GM19452 (cell line): ENCODE data around the gene DRD4.

Source experiments
- ATAC-seq: cut with Tn5 transposase; IDR thresholded peaks from one replicate; pipeline ENCODE4 v1.9.1; 2021; ENCODE audit not compliant: unreplicated experiment

The DRD4 gene

DNA sequence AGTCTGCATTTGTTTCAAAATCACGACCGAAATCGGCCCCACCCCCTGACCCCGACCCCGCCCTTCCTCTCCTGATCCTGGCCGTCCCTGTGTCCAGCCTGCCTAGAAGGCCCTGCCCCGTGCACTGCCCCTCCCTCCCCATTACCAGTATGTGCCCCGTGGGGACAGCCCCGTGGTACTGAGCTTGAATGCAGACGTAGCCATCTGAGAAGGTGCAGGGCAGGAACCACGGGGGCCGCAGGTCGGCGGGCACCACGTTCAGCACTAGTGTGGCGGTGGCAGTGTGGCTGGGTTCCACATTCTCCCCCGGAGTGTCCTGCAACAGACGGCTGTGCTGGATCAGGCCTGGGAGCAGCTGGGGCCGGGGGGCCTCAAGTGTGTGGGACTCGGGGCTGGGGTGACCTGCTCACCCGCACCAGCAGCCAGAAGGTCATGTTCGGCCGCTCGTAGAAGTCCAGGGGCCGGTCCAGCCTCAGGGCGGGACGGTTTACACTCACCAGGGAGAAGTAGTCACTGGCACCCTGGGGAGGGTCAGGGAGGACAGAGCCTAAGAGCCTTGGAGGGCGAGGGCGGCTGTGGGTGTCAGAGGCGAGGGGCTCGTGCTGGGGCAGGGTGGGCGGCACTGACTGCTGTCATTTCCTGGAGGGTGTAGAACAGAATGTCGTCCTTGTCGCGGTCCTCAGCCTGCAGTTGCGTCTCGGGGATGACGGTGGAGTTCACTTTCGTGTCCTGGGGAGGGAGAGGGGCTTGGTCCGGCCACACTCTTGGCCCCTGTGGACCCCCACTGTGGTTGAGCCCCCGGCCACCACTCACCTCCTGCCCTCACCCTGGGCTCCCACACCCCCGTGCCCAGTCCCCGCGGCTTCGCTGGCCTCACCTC, 15.9 kb upstream of the DRD4 start:
- no peak for ATAC-seq

DNA sequence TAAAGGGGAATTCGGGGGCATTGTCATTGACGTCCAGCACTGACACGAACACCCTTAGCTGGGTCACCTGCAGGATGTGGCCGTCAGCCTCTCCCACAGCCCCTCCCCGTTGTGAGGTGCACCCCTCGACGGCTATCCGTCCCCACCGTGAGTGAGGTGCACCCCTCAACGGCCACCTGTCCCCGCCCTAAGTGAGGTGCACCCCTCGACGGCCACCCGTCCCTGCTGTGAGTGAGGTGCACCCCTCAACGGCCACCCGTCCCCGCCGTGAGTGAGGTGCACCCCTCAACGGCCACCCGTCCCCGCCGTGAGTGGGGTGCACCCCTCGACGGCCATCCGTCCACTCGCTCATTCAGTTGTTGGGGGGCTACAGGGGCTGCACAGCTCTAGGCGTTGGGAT, 15.2 kb upstream of the DRD4 start:
- no peak for ATAC-seq

DNA sequence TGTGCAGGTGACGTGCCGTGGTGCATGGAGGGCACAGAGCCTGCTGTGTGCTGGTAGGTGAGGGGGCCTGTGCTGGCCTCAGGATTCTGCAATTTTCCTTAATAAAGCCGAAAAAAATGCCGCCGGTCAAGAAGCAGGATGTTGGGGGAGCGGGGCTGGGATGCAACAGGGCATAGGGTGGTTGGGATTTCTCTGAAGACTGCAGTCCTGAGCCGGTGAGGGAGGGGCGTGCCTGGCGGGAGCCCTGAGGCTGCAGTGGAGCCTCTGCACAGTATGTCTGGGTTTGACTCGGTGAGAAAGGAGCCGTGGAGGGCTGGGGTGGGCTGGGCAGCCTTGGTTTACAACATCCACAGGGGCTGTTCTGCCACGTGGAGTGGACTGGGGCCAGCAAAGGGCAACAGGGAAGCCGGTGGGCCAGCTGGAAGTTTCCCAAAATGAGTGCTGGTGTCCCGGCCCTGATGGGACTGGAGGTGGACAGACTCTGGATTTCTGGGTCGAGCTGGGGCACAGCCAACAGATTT, 13.7 kb upstream of the DRD4 start:
- ATAC-seq = no peak

DNA sequence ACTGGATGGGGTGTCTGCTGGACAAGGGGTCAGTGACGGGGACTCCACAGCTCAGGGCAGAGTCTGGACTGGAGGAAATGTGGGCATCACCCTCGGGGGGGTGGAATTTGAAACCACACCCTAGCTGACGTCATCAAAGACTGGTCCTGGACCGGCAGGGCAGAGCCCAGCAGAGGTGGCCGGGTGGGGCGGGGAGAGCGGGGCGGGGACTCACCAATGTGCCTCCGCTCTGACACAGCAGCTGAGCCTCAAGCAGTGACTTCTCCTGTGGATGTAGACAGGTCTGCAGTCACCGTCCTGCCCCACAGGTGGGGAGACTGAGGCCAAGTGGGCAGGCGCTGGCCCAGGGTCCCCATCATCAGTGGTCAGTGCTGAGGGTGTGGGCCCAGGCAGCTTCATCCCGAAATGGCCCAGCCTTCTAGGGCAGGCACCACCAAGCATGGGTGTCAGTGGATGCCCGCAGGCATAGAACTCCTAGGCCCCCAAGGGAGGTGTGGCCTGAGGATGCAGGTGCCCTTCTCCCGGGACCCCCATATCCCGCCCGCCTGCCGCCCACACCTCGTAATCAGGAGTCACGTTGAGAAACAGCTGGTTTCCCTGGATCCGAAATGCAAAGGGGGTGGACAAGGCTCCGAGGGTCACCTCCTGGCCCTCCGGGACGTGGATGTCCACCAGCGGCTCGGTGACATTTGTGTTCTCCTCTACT, 12.9 kb upstream of the DRD4 start:
- ATAC-seq = no peak

DNA sequence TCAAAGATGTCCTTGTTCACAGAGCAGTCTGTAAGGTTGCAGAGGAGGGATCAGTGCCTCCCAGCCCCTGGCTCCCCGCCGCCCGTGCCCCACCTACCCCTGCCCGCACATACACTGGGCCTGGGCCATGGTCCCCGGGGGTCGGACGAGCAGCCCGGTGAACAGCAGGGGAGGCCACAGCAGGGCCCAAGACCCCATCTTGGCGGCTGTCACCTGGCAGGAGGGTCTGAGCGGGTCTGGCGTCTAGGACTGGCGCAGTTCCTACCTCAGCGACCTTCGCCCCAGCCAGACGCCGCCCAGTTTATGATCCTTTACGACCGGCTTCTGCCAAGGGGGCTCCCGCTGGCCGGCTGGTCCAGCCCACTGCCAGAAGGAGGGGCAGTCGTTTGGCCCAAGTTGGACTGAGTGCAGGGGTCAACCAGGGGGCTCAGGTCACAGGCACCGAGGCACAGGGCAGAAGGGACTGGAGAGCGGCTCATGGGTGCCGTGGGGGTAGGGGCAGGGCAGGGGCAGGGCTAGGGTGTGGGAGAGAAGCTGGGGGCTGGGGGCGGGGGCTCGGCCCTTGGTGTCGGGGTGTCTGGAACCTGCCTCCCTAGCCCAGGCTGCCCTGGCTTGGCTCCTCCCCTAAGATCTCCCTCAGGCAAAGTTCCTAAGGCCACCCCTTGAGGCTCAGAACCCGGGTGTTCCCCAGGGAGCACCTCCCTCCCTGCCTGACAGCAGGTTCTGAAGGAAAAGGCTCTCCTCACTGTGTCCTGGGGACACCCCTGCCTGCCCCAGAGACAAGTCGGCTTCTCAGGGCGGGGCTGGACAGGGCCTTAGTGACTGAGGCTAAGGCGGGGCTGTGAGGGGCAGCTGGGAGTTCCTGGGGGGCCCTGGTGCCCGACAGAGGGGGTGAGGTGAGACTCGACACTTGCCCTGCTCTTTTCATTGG, 12.1 kb upstream of the DRD4 start, which contains the start of gene CDHR5:
Gene CDHR5, minus strand, starts transcription at position 251 of the 931 bp plus-strand sequence. Its CDS starts 53 bp downstream, at position 198.
- no peak for ATAC-seq

DNA sequence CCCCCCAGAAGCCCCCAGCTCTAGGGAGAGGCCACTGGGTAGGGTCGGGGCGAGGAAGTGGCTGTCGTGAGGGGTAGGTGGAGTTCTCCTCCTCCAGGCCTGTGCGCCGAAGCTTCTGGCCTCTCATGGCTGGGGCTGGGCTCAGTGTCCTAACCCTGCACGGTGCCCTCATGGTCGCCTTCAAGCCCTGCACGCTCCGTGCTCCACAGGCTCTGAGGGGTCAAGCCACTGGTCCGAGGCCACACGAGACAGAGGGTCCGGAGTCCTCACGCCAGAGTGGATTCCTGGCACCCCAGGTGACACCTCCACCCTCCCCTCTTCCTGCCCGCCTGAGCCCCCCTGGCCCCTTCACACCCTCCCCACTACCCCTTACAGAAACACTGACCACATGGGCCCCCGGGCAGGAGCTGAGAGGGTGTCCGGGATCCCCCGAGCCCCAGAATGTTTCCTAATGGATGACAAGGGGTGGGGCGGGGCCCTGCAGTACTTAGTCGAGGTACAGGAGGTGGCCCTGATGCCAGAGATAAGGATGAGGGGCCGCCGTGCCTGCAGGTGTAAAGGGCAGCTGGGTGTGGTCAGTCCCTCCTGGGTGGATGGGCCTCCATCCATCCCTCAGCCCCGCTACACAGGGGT, 11.3 kb upstream of the DRD4 start:
- ATAC-seq = no peak

DNA sequence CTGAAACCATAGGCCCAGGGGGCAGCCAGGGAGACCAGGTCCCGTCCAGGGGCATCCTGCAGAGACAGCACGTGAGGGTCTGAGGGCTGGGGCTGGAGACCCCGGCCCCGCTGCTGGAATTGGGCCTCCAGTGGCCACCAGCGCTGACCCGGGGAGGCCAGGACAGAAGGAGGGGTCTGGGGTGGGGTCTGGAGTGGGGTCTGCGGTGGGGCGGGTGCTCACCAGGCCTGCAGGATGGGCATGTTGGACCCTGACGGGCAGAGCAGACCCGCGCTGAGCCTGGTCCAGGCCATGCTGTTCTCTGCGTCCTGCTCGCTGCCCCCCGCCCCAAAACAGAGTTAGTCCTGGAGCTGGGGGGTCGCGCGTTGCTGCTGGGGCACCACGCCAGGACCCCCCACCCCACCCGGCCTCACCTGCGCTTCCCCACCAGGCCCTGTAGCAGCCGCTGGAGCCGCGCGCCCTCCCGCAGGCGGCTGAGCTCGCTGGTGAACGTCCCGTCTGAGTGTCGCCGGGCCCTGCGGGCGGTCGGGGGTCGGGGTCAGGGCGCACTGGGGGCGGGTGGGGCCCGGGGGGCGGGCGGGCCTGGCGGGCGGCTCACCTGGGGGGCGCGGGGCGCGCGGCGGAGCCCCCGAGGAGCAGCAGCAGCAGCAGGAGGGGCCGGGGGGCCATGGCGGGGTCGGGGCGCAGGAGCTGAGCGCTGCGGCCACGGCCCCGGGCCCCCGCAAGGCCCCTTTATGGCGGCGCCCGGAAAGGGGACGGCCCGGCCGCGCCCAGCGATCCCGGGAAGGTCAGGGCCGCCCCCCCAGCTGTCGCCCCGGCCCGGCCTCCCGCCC, 10.4 kb upstream of the DRD4 start, which contains the start of gene SCT:
Gene SCT, minus strand, starts transcription at position 707 of the 833 bp plus-strand sequence. Its CDS starts 38 bp downstream, at position 669.
- no peak for ATAC-seq

DNA sequence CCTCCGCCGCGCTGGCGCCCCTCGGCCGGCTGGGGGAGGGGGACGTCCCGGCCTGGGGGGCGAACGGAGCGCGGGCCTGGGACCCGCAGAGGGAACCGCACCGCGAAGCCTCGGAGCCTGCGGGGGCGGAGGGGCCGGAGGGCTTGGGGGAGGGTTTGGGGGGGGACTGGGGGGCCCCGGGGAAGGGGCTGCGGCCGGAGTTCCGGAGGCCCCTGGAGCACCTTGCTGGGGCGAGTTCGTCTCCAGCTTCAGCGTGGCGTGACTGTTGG, 9.8 kb upstream of the DRD4 start:
- no peak for ATAC-seq

DNA sequence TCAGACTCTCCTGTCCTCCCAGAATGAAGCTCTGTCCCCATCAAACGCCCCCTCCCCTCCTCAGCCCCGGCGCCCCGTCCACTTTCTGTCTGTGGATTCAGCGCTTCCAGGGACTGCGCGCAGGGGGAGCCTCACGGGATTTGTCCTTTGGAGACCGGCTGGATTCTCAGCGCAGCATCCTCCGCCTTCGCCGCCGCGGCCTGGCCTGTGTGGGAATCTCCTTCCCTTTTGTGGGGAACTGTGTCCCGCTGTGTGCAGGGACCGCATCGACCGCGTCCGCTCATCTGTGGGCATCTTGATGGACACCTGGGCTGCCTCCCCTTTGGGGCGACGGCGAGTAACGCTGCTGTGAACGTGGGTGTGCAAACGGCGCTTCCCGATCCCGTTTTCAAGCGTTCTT, 9.0 kb upstream of the DRD4 start:
- ATAC-seq = no peak

DNA sequence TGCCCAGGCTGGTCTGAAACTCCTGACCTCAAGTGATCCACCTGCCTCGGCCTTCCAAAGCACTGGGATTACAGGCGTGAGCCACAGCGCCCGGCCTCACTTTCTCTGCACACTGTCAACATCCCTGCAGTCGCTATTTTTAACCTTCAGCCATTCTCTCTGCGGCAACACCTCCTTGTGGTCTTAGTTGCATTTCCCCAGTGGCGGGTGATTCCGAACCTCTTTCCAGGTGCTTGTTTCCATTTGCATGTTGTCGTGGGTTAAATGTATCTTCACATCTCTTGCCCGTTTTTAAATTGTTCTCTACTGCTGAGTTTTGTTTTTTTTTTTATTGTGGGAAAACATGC, 7.9 kb upstream of the DRD4 start:
- no peak for ATAC-seq

DNA sequence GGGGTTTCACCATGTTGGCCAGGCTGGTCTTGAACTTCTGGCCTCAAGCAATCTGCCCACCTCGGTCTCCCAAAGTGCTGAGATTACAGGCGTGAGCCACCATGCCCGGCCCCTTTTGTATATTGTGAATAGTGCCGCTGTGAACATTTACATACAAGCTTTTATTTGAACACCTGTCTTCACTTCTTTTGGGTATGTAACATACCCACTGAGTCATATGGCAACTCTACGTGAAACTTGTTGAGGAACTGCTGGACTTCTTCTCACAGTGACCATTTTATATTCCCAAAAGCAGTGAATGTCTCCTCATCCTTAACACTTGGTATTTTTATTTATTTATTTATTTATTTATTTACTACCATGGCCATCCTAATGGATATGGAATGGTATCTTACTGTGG, 6.2 kb upstream of the DRD4 start:
- no peak for ATAC-seq

DNA sequence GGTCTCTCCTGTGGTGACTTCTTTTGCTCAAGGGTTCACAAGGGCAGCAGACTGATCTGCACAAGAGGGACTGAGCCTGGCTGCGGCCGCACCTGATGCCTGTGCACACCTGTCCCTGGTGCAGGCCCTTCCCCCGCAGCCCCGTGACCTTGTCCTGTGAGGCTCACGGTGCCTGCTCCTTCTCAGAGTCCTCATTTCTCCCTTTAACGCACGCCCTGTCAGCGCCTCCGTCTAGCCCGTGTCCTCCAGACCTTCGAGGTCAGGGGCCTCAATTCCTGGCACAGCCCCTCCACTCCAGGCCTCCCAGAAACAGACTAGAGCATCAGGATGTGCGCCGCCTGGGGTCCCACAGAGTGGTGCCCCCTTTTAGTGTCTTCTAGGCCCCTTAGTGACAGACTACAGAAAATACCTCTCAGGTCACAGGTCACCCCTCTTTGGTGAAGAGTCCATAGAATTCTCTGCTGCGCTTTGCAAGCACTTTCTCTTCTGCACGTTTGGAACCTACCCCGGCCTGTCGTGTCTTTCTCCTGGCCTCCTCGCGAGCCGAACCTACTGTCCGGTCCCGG, 1.0 kb upstream of the DRD4 start:
- ATAC-seq = no peak

DNA sequence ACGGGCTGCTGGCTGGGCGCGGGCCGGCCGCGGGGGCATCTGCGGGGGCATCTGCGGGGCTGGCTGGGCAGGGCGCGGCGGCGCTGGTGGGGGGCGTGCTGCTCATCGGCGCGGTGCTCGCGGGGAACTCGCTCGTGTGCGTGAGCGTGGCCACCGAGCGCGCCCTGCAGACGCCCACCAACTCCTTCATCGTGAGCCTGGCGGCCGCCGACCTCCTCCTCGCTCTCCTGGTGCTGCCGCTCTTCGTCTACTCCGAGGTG, 194 bp downstream of the DRD4 start:
- ATAC-seq = no peak

DNA sequence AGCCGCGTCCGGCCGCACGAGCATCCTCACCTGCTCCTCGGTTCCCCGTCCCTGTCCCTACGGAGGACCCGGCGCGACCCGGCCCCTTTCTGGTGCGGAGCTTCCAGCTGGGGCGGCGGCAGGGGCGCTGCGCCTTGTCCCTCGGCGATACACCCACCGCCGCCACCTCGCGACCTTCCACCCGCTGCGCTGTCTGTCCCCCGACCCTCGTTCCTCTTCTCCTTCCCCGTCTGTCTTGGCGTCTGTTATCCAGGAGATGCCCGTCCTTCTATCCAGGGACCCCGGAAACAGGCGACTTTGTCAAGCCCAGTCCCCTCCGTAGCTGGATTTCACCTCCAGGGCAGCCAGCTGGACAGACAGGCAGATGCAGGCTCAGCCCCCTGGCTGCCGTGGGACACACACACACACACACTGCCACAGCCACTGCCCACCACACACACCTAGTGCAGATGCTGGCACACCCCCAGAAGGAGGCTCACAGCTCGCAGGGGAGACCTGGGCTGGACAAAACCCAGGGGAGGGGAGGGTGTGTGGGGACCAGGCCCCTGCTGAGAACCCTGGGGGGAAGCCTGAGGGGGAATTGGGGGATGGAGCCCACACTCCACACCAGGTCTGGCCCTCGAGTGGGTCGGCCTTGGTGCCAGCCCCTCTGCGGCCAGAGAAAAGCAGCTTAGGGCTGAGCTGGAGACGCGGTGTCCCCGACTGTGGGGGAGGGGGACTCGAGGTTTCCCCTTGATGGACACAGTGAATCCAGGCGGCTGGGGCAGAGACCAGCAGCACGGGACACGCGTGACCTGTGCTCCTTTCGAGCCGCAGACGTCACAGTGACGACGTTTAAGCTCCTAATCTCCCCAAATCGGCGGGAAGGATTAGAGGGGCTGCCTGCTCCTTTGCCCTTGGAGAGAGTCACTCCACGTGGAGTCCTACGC, 788 bp downstream of the DRD4 start:
- no peak for ATAC-seq

DNA sequence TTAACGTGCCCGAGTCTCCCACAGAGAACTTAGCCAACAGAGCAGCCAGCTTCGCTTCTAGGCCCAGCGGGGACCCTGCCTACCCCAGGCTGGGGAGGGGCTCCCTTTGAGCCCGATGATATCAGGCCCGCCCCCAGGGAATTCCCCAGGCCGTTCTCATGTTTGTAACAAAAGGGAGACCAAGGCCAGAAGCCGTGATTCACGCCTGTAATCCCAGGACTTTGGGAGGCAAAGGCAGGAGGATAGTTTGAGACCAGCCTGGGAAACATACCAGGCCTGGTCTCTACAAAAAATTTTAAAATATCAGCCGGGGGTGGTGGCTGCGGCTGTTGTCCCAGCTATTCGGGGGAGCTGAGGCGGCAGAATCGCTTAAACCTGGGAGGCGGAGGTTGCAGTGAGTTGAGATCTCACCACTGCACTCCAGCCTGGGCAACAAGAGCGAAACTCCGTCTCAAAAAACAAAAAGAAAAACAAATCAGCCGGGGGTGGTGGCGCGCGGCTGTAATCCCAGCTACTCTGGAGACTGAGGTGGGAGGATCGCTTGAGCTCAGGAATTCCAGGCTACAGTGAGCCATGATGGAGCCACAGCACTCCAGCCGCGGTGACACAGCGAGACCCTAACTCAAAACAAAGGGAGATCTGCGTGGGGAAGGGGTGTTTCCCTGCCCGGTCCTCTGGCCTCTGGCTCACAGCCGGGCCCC, 1.7 kb downstream of the DRD4 start:
- ATAC-seq = no peak

DNA sequence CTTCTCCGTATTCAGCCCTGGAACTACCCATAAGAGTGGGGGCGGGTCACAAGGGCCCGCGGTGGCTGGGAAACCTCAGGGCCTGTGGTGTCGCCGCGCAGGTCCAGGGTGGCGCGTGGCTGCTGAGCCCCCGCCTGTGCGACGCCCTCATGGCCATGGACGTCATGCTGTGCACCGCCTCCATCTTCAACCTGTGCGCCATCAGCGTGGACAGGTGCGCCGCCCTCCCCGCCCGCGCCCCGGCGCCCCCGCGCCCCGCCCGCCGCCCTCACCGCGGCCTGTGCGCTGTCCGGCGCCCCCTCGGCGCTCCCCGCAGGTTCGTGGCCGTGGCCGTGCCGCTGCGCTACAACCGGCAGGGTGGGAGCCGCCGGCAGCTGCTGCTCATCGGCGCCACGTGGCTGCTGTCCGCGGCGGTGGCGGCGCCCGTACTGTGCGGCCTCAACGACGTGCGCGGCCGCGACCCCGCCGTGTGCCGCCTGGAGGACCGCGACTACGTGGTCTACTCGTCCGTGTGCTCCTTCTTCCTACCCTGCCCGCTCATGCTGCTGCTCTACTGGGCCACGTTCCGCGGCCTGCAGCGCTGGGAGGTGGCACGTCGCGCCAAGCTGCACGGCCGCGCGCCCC, 2.4 kb downstream of the DRD4 start:
- ATAC-seq = no peak

DNA sequence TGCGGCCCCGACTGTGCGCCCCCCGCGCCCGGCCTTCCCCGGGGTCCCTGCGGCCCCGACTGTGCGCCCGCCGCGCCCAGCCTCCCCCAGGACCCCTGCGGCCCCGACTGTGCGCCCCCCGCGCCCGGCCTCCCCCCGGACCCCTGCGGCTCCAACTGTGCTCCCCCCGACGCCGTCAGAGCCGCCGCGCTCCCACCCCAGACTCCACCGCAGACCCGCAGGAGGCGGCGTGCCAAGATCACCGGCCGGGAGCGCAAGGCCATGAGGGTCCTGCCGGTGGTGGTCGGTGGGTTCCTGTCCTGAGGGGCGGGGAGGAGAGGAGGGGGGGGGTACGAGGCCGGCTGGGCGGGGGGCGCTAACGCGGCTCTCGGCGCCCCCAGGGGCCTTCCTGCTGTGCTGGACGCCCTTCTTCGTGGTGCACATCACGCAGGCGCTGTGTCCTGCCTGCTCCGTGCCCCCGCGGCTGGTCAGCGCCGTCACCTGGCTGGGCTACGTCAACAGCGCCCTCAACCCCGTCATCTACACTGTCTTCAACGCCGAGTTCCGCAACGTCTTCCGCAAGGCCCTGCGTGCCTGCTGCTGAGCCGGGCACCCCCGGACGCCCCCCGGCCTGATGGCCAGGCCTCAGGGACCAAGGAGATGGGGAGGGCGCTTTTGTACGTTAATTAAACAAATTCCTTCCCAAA, 3.1 kb downstream of the DRD4 start:
- no peak for ATAC-seq
